Endometrium (tissue), 2 donors: ENCODE measurements around the gene PRRX2.
"Not testable (repeated sequence)": the region's sequence is repeated elsewhere in the genome, so short reads cannot be mapped to it uniquely, and the experiment has no call there.

ENCODE experiments used
- FAIRE-seq: peaks from 2 replicates; lab custom pipeline; 2012; peaks lifted over from hg19 to GRCh38; lab: Jason Lieb, UNC
- donor health status: control.
- donor health status: control.

PRRX2 gene

DNA sequence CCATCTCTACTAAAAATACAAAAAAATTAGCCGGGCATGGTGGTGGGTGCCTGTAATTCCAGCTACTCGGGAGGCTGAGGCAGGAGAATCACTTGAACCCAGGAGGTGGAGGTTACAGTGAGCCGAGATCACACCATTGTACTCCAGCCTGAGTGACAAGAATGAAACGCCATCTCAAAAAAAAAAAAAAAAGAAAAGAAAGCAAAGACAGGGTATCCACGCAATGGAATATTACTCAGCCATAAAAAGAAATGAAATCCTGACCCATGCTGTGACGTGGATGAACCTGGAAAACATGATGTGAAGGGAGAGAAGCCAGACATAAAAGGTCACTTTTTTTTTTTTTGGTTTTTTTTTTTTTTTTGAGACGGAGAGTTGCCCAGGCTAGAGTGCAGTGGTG, 95.3 kb downstream of the PRRX2 start:
- not testable (repeated sequence) for FAIRE-seq

DNA sequence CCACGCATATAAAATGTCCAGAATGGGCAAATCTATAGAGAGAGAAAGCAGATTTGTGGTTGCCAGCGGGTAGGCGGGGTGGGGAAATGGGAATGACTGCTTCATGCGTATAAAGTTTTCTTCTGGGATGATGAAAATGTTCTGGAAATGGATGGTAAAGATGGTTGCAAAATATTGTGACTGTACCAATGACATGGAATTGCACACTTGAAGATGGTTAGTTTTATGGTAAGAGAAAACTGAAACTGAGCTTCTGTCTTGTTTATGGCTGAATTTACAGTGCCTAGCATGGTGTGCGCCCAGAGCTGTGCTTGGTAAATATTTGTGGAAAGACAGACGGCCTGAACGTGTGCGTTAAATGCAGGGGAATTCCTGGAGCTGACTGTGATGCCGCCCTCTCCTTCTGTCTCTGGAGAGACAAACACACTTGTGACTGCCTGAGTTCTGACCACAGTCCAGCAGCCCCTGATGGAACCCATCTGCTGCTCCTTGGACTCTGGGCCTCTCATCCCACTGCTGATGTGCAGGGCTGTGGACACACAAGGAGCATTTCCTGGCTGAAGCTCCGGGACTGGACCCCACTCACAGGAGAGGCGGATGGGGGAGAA, 96.0 kb downstream of the PRRX2 start:
- FAIRE-seq: no peak

DNA sequence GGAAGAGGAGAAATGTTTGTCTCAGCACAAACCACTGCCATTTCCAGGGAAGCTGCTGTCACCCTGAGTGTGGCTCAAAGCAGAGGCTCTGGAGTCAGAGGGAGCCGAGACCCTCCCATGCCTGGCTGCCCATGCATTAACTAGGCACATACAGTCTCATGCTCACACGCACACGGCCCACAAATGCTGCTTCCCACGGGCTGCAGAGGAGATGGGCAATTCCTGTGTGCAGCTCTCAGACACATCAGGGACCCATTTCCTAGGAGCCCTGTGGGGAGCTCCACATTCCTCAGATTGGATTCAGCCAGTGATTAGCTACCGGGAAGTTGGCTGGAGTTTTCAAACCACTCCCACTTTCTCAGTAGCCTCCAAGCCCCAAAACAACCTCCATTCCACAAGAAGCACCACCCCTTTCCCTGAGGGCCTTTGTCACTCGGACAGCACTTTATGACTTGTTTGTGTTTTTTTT, 96.5 kb downstream of the PRRX2 start:
- FAIRE-seq: no peak

DNA sequence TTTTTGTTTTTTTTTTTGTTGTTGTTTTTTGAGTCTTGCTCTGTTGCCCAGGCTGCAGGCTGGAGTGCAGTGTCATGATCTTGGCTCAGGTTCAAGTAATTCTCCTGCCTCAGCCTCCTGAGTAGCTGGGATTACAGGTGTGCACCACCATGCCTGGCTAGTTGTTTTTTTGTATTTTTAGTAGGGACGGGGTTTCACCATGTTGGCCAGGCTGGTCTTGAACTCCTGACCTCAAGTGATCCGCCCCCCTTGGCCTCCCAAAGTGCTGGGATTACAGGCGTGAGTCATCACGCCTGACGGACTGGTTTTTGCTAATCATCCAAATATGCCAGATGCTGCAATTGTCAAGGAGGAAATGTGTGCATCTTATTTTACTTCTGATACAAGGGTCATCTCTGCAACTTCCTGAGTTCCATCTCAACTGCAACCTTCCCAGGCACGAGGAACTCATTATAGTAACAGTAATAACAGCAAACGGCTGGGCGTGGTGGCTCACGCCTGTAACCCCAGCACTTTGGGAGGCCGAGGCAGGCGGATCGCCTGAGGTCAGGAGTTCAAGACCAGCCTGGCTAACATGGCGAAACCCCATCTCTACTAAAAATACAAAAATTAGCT, 97.0 kb downstream of the PRRX2 start:
- FAIRE-seq: not testable (repeated sequence)

DNA sequence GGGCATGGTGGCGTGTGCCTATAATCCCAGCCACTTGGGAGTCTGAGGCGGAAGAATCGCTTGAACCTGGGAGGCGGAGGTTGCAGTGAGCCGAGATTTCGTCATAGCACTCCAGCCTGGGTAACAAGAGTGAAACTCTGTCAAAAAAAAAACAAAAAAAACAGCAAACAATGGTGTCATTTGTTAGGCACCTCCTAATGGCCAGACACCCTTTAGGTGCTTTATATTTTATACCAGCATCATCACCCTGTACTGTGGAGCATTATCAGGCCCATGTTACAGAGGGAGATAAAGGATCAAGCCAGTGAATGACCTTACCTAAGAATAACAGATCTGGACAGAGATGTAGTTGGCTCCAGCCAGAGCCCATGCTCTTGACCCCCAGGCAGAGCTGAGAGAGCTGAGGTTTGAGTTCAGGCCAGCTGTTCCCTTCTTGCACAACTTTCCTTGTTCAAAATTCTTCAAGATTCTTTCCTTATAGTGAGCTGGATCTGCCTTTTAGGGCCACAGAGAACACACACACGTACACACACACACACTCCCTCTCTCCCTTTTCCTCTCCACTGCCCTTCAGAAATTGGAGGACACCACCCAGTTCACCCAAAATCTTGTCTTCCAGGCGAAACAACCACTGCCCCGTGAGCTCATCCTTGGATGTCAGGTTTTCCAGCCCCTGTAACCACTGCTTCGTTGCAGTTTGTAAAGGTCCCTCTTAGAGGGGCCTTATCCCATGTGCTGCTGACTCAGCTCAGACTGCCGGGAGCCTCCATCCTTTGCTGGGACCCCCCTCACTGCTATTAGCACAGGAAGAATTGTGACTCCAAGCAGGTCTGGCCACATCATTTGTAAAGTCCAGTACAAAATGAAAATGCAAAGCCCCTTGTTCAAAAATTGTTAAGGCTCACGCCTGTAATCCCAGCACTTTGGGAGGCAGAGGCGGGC, 97.8 kb downstream of the PRRX2 start:
- FAIRE-seq: no peak

DNA sequence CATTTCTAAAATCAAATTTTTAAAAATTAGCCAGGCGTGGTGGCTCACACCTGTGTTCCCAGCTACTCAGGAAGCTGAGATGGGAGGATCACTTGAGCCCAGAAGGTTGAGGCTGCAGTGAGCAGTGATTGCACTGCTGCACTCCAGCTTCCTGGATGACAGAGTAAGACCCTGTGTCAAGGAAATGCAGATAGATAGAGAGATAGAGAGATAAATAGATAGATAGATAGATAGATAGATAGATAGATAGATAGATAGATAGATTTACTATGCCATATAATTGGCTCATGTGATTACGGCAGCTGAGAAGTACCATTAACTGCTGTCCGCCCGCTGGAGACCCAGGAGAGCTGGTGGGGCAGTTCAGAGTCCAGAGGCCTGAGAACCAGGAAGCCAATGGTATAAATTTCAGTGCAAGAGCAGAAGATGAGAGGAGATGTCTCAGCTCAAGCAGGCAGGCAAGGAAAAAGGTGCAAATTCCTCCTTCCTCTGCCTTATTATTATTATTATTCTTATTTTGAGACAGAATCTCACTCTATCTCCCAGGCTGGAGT, 100.4 kb downstream of the PRRX2 start:
- FAIRE-seq: no peak

DNA sequence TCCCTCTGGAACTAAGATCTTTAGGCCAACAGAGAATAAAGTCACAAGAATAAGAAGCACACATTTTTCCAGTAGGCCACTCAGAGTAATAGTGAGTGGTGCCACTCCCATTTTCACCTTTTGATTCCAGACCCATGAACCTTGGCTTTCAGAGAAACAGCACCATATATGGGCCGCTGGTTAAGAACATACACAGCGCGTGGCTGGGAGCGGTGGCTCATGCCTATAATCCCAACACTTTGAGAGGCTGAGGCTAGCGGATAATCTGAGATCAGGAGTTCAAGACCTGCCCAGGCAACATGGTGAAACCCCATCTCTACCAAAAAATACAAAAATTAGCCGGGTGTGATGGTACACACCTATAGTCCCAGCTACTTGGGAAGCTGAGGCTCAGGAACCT, 103.0 kb downstream of the PRRX2 start:
- no peak for FAIRE-seq

DNA sequence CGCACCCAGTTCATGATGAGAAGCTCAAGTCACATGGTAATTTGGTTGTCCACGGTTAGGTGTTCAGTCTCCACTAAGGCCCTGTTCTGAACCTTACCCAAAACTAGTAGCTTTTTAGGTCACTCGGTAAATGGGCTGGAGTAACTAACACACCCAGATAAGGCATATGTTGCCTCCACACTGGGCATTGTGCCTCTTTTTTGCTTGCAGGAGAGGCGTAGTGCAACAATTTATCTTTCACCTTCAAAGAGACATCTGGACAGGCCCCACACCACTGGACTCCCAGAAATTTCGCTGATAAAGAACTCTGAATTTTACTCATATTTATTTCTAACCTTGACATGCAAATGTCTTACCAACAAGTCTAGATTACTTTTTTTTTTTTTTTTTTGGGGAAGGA, 104.2 kb downstream of the PRRX2 start:
- no peak for FAIRE-seq

DNA sequence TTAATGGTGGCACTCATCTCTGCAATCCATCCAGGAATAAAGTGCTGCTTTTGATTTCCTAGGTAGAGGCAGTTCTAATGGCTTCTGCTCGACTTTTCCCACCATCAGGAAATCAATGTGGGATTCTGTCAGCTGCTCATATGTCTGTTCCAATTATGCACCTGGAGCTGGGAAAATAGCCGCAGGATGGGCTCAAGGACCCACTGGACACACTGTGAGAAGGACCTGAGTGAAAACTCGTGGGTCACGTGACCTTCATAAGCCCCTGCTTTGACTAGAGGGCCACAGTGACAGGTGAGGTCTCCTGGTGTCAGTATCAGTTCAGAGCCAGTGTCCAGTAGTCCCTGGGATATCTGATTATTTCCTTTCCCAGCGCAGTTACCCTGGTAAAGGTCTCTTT, 105.3 kb downstream of the PRRX2 start:
- no peak for FAIRE-seq
